Common myeloid progenitor, CD34-positive (primary cell): ENCODE results near the gene C10orf90.

ENCODE experiments used
- CTCF ChIA-PET: fragments of 350-600 bp; sonication (Branson Sonifier 250); formaldehyde crosslinking; loops from one replicate; lab custom pipeline; 2021; ENCODE audit warnings: antibody characterized with exemption; lab: Charles Lee
- POLR2A ChIA-PET: fragments of 350-600 bp; sonication (Branson Sonifier 250); formaldehyde crosslinking; loops from one replicate; lab custom pipeline; 2021; ENCODE audit warnings: antibody characterized with exemption; lab: Charles Lee
- DNase-seq, 3 donors: peaks; one replicate each; pipeline versions ENCODE4 v3.0.0 to v3.0.0-alpha.2; 2013
- H3K27ac ChIP-seq, 2 experiments: 1 replicate in 1 of 2; 2 replicates in 1 of 2; pipeline ENCODE4 v1.7.0; 2013; ENCODE audit warnings: inconsistent platforms in 2 of 2, low read length in 2 of 2, mild to moderate bottlenecking in 2 of 2, low read depth in 1 of 2, moderate library complexity in 1 of 2; ENCODE audit not compliant: severe bottlenecking in 2 of 2, insufficient read depth in 1 of 2, poor library complexity in 1 of 2
- H3K27me3 ChIP-seq, 5 experiments: replicated peaks in 2 of 5; 1 replicate in 3 of 5; 2 replicates in 2 of 5; pipeline versions ENCODE4 v1.6.1 to v1.7.0; 2013; ENCODE audit warnings: low read length in 4 of 5, mild to moderate bottlenecking in 2 of 5, moderate library complexity in 2 of 5, inconsistent platforms in 1 of 5; ENCODE audit not compliant: insufficient read depth in 5 of 5, control insufficient read depth in 4 of 5
- H3K36me3 ChIP-seq, 4 experiments: 1 replicate in 2 of 4; 2 replicates in 2 of 4; pipeline versions ENCODE4 v1.6.1 to v1.7.0; 2013; ENCODE audit warnings: low read length in 3 of 4, control low read depth in 1 of 4, mild to moderate bottlenecking in 1 of 4; ENCODE audit not compliant: control insufficient read depth in 4 of 4, insufficient read depth in 4 of 4
- H3K4me1 ChIP-seq, 4 experiments: 1 replicate in 3 of 4; 2 replicates in 1 of 4; pipeline versions ENCODE4 v1.6.1 to v1.7.1; 2013; ENCODE audit warnings: low read length in 3 of 4, mild to moderate bottlenecking in 3 of 4, control low read depth in 1 of 4, inconsistent platforms in 1 of 4, moderate library complexity in 1 of 4; ENCODE audit not compliant: control insufficient read depth in 4 of 4, insufficient read depth in 4 of 4; ENCODE audit errors: control extremely low read depth in 1 of 4
- H3K4me3 ChIP-seq, 7 experiments: 1 replicate in 4 of 7; 2 replicates in 3 of 7; pipeline versions ENCODE4 v1.5.1 to v1.7.0; 2013; ENCODE audit warnings: mild to moderate bottlenecking in 7 of 7, low read length in 6 of 7, moderate library complexity in 6 of 7, inconsistent platforms in 2 of 7, low read depth in 2 of 7, control low read depth in 1 of 7; ENCODE audit not compliant: insufficient read depth in 4 of 7, control insufficient read depth in 1 of 7; ENCODE audit errors: extremely low read depth in 1 of 7
- H3K9me3 ChIP-seq, 5 experiments: 1 replicate in 4 of 5; 2 replicates in 1 of 5; pipeline versions ENCODE4 v1.6.1 to v1.7.1; 2013; ENCODE audit warnings: low read length in 4 of 5, mild to moderate bottlenecking in 2 of 5, inconsistent platforms in 1 of 5, low read depth in 1 of 5, moderate library complexity in 1 of 5; ENCODE audit not compliant: control insufficient read depth in 4 of 5, insufficient read depth in 2 of 5; ENCODE audit errors: control extremely low read depth in 1 of 5
- WGBS: methylation state at CpG from one replicate; pipeline ENCODE4 v1.1.5; 2013; ENCODE audit not compliant: insufficient coverage; 5-methylcytosine and 5-hydroxymethylcytosine counted together

Gene C10orf90

DNA sequence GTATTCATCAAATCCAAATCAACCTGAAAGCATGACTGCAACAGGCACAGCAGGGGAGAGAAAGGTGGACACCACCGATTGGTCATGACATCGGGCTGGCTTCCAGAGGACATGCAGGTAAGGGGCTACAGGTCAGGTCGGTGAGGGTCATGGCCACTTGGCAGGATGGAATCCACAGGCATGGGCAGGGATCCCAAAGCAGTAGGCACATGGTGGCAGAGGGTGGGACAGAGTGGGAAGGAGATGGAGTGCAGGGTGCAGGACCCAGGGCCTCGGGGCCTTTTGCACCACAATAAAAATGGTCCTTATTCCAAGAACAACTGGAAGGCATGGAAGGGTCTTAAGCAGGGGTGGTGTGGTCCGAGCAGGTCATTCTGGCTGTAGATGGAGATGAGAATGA is 33.0 kb downstream of the C10orf90 start:
- POLR2A ChIA-PET: no interaction called here
- Histone ChIP-seq H3K4me1 (peaks cover 0 to 11% (median 0%) of the 10 kb centered on the region in 4 experiments), H3K4me3 (no peak overlapping the region), H3K27me3 (no peaks in the 10 kb centered on the region), H3K9me3 (peaks cover 0 to 1% (median 0%) of the 10 kb centered on the region in 5 experiments), H3K27ac (no peak overlapping the region), H3K36me3 (no peaks in the 10 kb centered on the region)
- WGBS: 98% methylated on average over 5 of the region's 5 CpGs
- no peak for DNase-seq
- CTCF ChIA-PET: no interaction called here

DNA sequence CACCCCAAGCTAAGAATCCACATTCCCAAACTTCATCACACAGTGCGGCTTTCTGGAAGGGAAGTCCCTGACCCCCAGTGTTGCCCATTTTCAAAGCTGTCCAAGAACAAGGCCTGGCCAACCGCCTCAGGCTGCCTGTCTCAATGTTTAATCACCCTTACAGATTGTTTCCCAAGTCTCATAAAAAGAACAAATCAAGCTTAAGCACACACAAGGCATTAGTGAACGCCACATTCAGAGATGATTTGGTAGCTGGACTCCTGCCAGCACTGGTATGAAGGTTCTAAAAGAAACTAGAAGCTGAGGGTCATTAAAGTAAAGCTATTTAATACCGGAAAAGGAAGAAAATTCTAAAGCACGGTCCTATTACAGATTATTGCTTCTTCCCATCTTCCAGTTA is 35.6 kb downstream of the C10orf90 start:
- peaks cover 0 to 9% (median 0%) of the 10 kb centered on the region in 4 experiments for H3K4me1 ChIP-seq

DNA sequence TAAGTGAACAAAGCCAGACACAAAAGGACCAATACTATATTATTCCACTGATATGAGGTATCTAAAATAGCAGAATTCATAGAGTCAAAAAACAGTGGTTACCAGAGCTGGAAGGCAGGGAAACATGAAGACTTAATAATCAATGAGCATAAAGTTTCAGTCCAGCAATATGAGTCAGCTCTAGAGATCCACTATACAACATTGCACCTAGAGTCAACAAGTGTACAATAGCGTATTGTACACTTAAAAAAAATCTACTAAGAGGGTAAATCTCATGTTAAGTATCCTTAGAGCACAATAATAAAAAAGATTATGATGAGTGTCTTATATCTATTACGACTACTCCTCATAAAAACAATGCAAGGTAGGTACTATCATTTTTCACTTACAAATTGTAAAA is 36.1 kb downstream of the C10orf90 start:
- Histone ChIP-seq H3K9me3 (no peaks in the 10 kb centered on the region), H3K27me3 (peaks cover 0 to 4% (median 0%) of the 10 kb centered on the region in 5 experiments), H3K4me3 (no peak overlapping the region), H3K27ac (no peak overlapping the region), H3K36me3 (no peaks in the 10 kb centered on the region), H3K4me1 (peaks cover 0 to 9% (median 0%) of the 10 kb centered on the region in 4 experiments)
- POLR2A ChIA-PET: no interaction called here
- WGBS: no CpG with 5 or more reads among the region's 2 CpGs
- no peak for DNase-seq
- CTCF ChIA-PET: no interaction called here

More for the DNA sequence above, 35.6 kb downstream of the C10orf90 start:
- Histone ChIP-seq H3K9me3 (peaks cover 0 to under 1% (median 0%) of the 10 kb centered on the region in 5 experiments), H3K27ac (no peak overlapping the region), H3K27me3 (peaks cover 0 to 4% (median 0%) of the 10 kb centered on the region in 5 experiments), H3K36me3 (no peaks in the 10 kb centered on the region), H3K4me3 (no peak overlapping the region)
- 100% methylated on average over 2 of the region's 5 CpGs for WGBS
- no peak for DNase-seq
- POLR2A ChIA-PET: no interaction called here
- CTCF ChIA-PET: no interaction called here

DNA sequence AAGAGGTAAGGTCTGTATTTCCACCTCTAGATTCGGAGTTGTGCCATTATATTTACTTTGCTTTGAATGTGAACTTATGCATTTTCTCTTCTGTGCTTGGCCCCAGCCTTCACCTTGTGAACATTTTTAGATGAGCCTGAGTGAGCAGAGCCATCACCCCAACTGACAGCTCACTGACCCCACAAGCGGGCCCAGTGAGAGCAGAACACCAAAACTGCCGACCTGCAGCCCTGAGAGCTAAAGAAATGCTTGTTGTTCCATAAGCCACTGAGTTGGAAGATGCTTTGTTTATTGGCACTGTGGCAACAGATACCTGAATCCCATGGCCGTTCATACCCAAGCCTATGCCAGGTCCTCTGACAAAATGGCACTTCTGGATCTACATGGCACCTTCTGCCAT is 37.8 kb downstream of the C10orf90 start:
- DNase-seq: no peak
- H3K4me3 ChIP-seq: no peak overlapping the region
- ChIA-PET CTCF (no interaction called here), POLR2A (no interaction called here)
- no peak overlapping the region for H3K27ac ChIP-seq
- peaks cover 0 to 4% (median 0%) of the 10 kb centered on the region in 5 experiments for H3K27me3 ChIP-seq
- H3K9me3 ChIP-seq: no peaks in the 10 kb centered on the region
- H3K4me1 ChIP-seq: no peaks in the 10 kb centered on the region
- 91% methylated on average over 4 of the region's 4 CpGs for WGBS
- H3K36me3 ChIP-seq: no peaks in the 10 kb centered on the region

DNA sequence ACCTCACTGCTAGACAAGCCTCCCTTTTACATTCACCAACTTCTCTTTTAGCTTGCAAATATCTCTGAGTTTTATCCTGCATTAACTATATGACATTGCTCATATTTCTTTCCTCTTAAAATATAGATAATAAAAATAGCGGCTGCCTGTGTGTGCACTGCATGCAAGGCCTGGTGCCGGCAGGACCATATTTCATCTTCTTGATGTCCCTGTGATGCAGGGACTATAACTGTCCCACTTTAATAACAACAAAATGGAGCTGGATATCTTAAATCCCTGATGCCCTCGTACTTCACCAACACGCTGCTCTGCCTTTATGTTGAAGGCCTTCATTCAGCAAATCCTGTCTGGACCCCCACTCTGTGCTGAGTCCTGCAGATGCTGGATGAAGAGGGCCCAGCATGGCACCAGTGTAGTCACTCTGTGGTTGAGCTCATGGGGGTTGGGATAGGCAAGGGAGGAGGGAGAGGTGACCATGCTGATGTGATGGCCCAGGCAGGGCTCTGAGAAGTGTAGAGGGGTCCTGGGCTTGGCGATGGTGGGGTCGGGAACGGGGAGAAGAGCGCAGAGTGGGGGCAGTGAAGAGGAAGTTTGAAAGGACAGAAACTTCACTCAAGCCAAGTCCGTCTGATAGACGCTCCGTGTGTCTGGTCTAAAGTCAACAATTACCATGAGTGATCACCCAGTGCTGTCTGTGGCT is 40.4 kb downstream of the C10orf90 start:
- peaks cover 0 to 4% (median 0%) of the 10 kb centered on the region in 5 experiments for H3K27me3 ChIP-seq
- DNase-seq: no peak
- WGBS: 93% methylated on average over 10 of the region's 11 CpGs
- H3K27ac ChIP-seq: no peak overlapping the region
- no peaks in the 10 kb centered on the region for H3K9me3 ChIP-seq
- POLR2A ChIA-PET: no interaction called here
- no peaks in the 10 kb centered on the region for H3K36me3 ChIP-seq
- no peaks in the 10 kb centered on the region for H3K4me1 ChIP-seq
- no peak overlapping the region for H3K4me3 ChIP-seq
- CTCF ChIA-PET: no interaction called here

DNA sequence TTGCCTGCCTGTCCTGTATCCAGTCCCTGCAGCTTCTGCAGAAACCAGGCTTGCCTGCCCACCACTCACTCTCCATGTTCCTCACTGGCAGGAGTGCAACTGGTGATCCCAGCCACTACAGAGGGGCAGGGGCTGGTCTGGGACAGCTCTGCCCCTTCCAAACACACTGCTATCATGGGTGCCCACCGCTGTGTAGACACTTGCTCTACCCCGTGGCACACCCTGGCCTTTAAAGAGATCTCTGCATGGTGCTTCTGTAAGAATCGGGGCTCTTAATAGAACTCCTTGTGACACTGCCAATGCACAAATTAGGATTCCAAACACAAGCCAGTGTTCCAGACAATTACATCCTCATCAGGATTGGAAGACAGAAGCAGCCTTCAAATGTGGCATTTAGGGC is 41.7 kb downstream of the C10orf90 start:
- Histone ChIP-seq H3K27me3 (peaks cover 0 to 4% (median 0%) of the 10 kb centered on the region in 5 experiments), H3K27ac (no peak overlapping the region), H3K4me1 (no peaks in the 10 kb centered on the region), H3K4me3 (no peak overlapping the region), H3K9me3 (no peaks in the 10 kb centered on the region), H3K36me3 (no peaks in the 10 kb centered on the region)
- WGBS: 100% methylated on average over 3 of the region's 3 CpGs
- POLR2A ChIA-PET: no interaction called here
- CTCF ChIA-PET: no interaction called here
- DNase-seq: no peak

DNA sequence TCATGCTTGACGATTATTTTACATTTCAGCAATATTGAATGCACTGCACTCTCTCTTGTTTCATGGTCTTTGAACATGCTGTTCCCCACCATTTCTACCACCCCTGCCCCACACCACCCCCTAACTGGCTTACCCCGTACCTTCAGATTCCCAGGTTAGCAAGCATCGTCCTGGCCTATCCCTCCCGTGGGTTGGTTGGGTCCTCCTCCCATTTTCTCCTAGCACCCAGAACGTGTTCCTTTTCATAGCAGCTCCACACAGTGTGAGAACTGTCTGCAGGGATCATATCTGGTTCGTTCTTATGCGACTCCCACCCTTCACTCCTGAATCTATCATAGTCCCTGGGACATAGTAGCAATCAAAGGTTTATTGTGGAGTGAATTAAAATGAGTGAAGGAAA is 48.6 kb downstream of the C10orf90 start:
- ChIA-PET POLR2A (interaction anchor here (0.7 kb wide), 1 partner anchor 1099 kb away, joined by 4 read pairs; no protein-coding TSS in a partner anchor), CTCF (no interaction called here)

More for the DNA sequence above, 48.6 kb downstream of the C10orf90 start:
- no peaks in the 10 kb centered on the region for H3K36me3 ChIP-seq
- no peak for DNase-seq
- WGBS: 93% methylated on average over 4 of the region's 7 CpGs
- no peak overlapping the region for H3K27ac ChIP-seq
- H3K4me1 ChIP-seq: no peaks in the 10 kb centered on the region
- H3K9me3 ChIP-seq: peaks cover 0 to 3% (median 0%) of the 10 kb centered on the region in 5 experiments
- H3K4me3 ChIP-seq: no peak overlapping the region
- H3K27me3 ChIP-seq: peaks cover 0 to 2% (median 0%) of the 10 kb centered on the region in 5 experiments
